Measurements from ENCODE around the gene SPOPL. TPM values are rescaled to one million over a fixed set of nuclear protein-coding genes. Genes with fewer than 3 reads are reported as not detected.

SPOPL gene
- total RNA-seq, 1 experiment from 2014 or later = 13.6 TPM

DNA sequence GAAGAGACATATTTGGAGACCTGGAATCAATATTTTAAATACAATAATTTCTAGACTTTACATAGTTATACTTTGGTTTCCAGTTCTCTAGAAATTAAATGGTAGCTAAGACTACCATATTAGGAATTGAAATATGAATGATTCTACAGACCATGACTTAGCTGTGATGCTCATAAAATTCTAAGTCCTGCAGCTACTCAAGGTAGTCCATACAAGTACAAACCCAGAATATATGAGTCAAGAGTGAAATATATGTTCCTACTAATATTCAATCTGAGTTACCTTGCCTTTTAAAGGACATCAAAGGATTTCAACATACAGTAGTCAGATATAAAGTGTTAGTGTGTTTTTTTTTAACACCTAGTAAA is 10.1 kb upstream of the SPOPL start:
- Histone ChIP-seq H3K23me2 (ENCODE audit: insufficient read length, low read depth, low read length, poor library complexity, severe bottlenecking) (no peaks in the 10 kb centered on the region), H2BK120ac (ENCODE audit: low read depth, low read length, poor library complexity, severe bottlenecking) (no peak overlapping the region), H3K56ac (ENCODE audit: insufficient read length, low read depth, low read length) (no peak overlapping the region), H3K4ac (ENCODE audit: low read depth, low read length) (no peak overlapping the region), H3T11ph (ENCODE audit: low read length) (no peak overlapping the region), H2BK20ac (ENCODE audit: low read depth, low read length, poor library complexity, severe bottlenecking) (no peak overlapping the region), H4K91ac (ENCODE audit: insufficient read length, low read depth, low read length) (no peak overlapping the region), H3K18ac (ENCODE audit: insufficient read length, low read depth, low read length) (no peak overlapping the region), H3K4me1 (ENCODE audit: insufficient read depth, low read length) (no peaks in the 10 kb centered on the region), H3K4me2 (ENCODE audit: insufficient read depth, insufficient read length, low read length) (no peak overlapping the region), H3K27ac (ENCODE audit: insufficient read length, low read depth, low read length) (no peak overlapping the region), H3K79me1 (ENCODE audit: insufficient read depth, low read depth, low read length, poor library complexity, severe bottlenecking) (no peaks in the 10 kb centered on the region), H3K9ac (ENCODE audit: extremely low read depth, insufficient read length, low read length) (no peak overlapping the region), H3K23ac (ENCODE audit: insufficient read length, low read depth, low read length) (no peak overlapping the region), H2BK5ac (ENCODE audit: insufficient read length, low read length) (no peak overlapping the region), H3K14ac (ENCODE audit: insufficient read depth, low read length) (no peak overlapping the region), H2AFZ (ENCODE audit: low read length) (no peak overlapping the region), H4K5ac (ENCODE audit: insufficient read length, low read depth, low read length) (no peak overlapping the region), H3K27me3 (ENCODE audit: insufficient read depth, low read length) (no peaks in the 10 kb centered on the region; the same call in 1 of the 2 replicates), H3K9me3 (ENCODE audit: control insufficient read depth, low read depth, low read length) (no peaks in the 10 kb centered on the region), H2BK12ac (ENCODE audit: insufficient read length, low read depth, low read length) (no peak overlapping the region), H2BK15ac (ENCODE audit: low read depth, low read length) (no peak overlapping the region), H3K79me2 (ENCODE audit: insufficient read depth, low read length) (no peaks in the 10 kb centered on the region), H2AK5ac (ENCODE audit: insufficient read length, low read length) (no peak overlapping the region), H4K8ac (replicated peaks; ENCODE audit: insufficient read length, low read depth, low read length) (no peak overlapping the region), H4K20me1 (ENCODE audit: control insufficient read depth, insufficient read depth, insufficient read length) (no peaks in the 10 kb centered on the region)
- Mint-ChIP-seq H3K4me1 (peaks cover 23% of the 10 kb centered on the region in 2 experiments), H3K9me3 (no peaks in the 10 kb centered on the region), H3K4me3 (no peak overlapping the region), H3K27ac (no peak overlapping the region), H3K36me3 (ENCODE audit: insufficient read depth in 1 of 3, low read depth in 3 of 3) (peaks cover 0 to 5% (median 1%) of the 10 kb centered on the region in 3 experiments; a peak in 1 of 7 replicates), H3K27me3 (ENCODE audit: low read depth) (no peaks in the 10 kb centered on the region)
- TF ChIP-seq, protein P1, sequence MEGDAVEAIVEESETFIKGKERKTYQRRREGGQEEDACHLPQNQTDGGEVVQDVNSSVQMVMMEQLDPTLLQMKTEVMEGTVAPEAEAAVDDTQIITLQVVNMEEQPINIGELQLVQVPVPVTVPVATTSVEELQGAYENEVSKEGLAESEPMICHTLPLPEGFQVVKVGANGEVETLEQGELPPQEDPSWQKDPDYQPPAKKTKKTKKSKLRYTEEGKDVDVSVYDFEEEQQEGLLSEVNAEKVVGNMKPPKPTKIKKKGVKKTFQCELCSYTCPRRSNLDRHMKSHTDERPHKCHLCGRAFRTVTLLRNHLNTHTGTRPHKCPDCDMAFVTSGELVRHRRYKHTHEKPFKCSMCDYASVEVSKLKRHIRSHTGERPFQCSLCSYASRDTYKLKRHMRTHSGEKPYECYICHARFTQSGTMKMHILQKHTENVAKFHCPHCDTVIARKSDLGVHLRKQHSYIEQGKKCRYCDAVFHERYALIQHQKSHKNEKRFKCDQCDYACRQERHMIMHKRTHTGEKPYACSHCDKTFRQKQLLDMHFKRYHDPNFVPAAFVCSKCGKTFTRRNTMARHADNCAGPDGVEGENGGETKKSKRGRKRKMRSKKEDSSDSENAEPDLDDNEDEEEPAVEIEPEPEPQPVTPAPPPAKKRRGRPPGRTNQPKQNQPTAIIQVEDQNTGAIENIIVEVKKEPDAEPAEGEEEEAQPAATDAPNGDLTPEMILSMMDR (conservative IDR thresholded peaks at IDR 0.05) = no peak
- DNase-seq = no peak
